GOT3 (cell line): ENCODE results near the gene ASRGL1.

ENCODE experiments used
- DNase-seq: peaks from one replicate; lab custom pipeline; 2025; ENCODE audit warnings: mixed read lengths; lab: John Stamatoyannopoulos, UW

ASRGL1 gene

DNA sequence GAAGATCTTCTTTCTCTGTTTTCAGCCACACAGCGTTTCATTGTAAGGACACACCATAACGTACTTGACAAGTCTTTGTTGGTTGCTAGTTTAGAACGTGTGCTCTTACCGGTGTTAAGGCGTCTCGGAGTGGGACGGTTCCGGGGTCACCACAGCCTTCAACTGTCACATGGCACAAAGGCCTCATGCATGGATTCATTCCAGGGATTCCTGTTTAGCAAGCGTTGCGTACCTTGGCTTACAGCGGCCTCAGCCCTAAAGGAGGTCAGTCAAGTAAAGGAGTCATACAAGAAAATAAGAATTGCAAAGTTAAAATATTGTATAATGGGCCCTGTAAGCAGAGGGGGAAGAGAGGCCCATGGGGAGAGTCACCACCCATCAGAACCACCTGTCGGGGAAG is 79.3 kb downstream of the ASRGL1 start:
- DNase-seq: no peak

DNA sequence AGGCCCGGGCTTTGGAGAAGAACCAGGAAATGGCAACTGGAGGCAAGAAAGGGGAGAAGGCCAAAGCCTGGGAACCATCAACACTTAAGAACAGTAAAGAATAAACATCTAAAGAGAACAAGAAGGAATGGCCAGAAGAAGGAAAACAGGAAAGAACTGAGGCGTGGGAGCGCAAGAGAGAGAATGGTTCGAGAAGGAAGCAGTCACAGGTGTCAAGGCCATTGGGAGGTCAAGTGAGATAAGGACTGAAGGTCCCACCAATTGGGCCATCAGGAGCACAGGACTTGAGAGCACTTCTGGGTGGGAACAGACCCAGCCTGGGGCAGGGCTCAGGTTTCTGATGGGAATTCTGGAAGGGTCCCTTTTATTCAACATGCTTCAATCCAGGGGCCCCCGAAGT is 80.9 kb downstream of the ASRGL1 start:
- DNase-seq: no peak

DNA sequence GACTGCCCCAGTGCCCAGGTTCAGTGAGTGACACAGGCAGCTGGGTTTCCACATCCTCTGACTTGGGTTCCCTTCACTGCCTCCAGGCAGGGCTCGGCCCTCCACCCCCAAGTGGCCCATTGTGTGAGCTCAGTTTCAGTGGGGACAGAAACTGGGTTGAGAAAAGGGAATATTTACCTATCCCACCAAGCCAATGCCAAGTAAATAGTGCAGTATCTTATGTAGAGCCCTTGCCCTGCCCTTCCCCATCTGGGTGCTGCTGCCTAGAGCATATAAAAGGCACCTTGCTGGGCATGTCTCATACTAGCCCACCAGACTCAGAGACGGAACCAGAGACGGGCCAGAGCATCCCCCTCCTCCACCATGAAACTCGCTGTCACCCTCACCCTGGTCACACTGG is 81.5 kb downstream of the ASRGL1 start, which contains the start of gene SCGB1A1:
SCGB1A1 (plus strand) TSS at position 301 of the 400 bp plus-strand sequence; CDS start at position 364, 63 bp downstream.
- no peak for DNase-seq

DNA sequence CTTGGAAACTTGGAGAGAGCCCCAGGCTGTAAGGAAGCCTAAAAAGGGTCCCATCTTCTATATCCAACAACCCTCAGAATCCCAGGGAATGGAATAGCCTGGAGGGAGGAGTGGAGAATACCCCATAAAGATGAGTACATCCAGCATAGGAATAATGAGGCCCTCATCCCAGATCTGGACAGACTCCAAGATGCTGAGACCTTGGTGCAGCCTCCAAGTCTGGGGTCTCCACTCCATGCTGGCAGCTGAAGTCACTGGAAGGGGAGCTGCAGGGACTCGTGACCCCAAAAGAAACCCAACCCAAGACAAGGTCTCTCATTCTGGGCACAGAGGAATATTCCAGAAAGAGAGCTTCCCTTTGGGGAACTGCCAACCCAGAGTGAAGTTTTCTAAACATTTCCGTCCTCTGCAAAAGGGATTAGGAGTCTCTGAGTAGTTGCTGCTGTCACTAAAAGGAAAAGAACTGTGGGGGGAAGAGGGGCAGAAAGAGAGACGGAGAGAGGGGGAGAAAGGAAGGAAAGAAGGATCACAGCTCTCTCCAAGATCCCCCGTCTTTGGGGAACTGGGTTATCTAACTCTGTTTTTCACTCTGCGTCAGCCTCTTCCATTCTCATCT is 82.2 kb downstream of the ASRGL1 start:
- DNase-seq: no peak

DNA sequence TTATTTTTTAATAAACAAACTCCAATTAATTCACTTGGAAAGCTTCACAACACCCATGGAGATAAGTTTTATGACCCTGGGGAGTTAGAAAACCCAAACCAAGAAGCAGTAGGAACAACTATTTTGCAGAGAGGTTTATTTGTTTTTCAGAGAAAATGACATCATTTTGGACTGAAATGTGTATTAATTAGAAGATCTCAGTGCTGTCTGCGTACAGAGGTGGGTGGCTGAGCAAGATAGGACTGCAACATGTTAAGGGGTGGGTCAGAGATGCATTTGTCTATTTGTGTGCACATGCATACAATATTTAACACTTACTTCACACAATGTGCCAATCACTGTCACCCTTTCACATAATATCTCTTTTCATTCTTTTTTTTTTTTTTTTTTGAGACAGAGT is 82.7 kb downstream of the ASRGL1 start:
- no peak for DNase-seq

DNA sequence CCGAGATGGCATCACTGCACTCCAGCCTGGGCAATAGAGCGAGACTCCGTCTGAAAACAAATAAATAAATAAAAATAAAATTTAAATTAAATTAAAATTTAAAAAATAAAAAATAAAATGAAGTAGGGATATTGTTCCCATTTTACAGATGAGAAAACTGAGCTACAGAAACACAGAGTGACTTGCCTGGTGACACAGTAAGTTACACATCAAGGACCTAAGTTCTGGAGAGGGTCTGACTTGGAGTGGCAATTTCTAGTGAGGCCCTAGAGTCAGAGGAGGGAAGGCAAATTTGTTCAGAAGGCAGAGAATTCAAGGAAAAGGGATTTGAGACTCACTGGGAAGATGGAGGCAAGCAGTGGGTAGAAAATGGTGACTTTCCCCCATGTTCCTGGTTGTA is 83.6 kb downstream of the ASRGL1 start:
- no peak for DNase-seq

DNA sequence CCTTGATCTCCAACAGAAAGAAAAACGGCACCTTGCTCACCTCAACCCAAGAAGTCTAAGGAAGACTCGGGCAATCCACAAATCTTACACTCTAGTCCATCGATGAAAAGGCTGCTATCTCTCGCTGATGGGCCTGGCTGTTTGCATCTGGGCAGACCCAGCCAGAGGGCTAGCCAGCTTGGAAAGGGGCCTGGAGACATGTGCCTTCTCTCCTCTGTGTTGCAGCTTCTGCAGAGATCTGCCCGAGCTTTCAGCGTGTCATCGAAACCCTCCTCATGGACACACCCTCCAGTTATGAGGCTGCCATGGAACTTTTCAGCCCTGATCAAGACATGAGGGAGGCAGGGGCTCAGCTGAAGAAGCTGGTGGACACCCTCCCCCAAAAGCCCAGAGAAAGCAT is 84.7 kb downstream of the ASRGL1 start:
- no peak for DNase-seq

DNA sequence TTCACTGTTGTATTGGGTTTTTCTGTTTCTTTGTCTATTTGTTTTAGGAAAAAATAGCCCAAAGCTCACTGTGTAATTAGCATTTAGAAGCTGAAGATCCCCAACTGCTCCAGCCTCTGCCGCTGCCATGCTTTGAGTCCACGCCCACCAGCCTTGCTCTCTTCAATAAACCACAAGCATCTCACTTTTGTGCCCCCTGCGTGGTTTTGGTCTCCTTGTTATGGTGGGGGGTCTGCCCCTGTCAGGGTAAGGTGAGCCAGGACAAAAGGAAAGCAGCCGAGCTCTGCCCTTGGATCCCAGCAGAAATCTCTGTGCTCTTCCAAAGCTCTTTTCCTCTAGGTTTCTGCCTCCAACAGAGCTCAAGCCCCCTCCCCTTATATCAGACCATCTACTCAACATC is 85.8 kb downstream of the ASRGL1 start:
- DNase-seq: no peak

DNA sequence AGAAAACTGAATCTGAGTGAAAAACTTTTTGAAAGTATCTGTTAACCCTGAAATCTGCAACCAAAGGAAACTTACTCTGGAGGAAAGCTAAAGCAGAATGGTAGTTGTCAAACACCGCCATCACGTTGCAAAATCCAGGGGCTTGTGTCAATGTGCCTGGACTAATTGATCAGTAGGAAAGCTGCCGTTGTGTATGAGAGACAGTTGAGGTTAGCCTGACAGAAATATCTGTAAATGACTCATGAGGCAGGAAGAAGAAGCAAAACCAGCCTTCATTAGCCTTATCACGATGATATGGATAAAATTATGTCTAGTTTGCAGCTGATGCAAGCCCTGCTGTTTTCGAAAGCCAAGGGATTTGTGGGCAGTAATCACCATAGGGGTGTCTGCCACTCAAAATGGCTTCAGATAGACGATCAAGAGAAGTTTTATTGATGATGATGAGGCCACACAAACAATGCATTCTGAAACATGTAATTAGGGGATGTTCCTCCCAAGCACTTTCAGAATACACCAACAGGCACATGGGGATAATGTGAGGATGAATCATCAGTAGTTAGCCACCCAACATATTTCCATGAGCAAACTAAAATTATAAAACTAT is 90.5 kb downstream of the ASRGL1 start:
- DNase-seq: no peak

DNA sequence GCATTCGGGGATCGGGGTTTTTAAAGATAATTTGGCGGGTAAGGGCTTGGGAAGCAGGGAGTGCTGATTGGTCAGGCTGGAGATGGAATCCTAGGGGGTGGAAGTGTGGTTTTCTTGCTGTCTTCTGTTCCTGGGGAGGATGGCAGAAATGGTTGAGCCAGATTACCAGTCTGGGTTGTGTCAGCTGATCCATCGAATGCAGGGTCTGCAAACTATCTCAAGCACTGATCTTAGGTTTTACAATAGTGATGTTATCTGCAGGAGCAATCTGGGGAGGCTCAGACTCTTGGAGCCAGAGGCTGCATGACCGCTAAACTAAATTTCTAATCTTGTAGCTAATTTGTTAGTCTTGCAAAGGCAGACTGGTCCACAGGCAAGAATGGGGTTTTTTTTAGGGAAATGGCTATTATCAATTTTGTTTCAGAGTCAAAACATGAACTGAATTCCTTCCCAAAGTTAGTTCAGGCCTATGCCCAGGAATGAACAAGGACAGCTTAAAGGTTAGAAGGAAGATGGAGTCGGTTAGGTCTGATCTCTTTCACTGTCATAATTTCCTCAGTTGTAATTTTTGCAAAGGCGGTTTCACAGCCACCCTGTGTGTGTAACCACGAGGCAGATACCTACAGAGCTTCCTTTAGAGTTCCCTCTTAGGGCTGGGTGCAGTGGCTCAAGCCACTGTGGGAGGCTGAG is 91.8 kb downstream of the ASRGL1 start:
- no peak for DNase-seq

DNA sequence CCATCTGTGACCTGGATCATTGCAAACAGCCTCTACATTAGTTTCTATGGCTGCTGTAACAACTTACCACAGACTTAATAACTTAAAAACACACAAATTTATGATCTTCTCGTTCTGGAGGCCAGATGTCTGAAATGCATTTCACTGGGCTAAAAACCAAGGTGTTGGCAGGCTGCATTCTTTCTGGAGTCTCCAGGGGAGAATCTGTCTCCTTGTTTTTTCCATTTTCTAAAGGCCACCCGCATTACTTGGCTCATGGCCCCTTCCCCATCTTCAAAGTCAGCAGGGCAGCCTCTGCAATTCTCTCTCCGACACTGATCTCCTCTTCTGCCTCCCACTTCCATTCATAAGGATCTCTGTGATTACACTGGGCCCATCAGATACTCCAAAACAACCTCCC is 93.2 kb downstream of the ASRGL1 start:
- no peak for DNase-seq

DNA sequence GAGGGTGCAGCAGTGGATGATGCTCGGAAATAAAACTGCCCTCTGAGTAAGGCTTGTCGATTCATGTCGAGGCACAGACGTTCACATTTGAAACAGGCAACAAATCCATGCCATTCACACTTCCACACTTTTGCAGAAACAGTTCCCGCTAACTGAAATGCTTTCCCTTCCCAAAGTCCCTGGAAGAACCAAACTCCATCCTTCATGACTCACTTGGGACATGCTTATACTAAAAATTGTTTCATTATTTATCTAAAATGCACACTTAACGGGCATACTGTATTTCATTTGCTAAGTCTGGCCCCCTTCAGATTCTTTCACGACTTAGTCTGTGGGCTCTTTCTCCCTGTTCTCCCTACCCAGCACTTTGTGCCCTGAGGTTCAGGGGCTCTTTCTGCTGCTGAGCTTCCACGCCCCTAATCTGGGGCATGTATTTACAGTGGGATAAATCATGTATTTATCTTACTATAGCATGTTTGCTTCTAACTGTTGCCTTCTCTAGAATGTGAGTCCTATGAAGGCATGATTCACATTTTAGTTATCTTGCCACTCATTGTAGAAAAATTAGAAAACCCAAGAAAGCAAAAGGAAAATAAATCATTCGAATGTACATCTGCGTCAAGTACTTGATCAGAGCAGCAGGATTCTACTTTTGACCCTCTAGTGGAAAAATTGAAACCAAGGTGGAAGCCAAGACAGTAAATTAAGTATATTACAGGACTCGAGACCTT is 94.1 kb downstream of the ASRGL1 start:
- DNase-seq: no peak

DNA sequence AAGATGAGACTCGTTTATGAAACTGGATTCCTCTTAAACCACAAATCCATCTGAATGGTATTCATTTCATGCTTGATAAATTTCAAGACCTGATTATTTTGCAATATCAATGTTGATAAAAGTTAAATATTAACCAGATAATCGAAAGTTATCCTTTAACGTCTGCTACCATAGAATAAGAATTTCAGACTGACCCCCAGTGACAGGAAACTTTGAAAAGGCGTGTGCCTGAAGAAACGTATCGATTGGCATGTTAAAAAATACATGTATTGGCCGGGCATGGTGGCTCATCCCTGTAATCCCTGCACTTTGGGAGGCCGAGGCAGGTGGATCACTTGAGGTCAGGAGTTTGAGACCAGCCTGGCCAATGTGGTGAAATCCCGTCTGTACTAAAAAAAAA is 95.4 kb downstream of the ASRGL1 start:
- no peak for DNase-seq

DNA sequence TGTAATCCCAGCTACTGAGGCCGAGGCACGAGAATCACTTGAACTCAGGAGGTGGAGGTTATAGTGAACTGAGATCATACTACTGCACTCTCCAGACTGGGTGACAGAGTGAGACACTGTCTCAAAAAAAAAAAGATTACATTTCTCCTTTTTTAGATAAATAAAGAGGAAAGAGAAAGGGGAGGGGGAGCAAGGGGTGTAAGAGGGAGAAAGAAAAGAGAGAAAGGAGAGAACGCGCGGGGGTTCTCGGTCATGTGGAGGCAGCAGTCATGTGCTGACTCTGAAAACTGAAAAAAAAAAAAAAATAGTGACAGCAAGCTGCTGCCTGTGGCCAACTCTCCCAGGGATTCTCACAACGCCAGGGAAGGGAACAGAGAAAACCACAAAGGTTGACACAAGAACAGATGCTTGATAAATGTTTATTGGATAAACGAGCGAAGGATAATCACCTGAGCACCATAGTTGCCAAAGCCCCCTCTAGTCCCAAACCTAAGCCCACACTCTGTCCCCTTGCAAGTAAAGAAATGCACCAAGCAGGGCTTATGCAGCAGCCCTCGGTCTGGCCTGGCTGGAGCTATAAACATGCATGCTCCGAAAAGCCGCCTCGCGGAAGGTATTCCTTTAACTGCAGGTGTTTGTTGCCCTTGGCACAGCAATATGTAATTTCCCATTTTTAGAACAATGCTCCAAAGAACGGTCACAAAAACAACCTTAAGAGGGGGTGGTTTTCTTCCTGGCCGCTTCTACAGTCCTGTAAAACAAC is 96.1 kb downstream of the ASRGL1 start:
- no peak for DNase-seq

DNA sequence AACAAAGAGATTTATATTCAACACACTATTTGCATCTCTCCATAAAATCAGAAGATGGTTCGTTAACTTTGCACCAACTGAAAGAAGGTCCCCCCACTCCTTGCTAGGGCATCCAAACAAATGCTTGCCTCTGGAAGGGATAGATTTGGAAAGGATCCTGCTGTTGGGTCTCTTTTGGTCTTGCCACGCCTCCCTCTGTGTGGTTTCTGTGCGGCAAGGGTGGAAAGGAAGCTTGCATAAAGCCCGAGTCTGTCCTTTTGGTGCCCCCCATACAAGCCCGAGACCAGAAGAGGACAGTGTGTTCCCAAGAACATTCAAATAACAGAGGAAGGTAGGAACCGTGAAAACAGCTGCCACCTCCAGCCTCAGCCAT is 96.6 kb downstream of the ASRGL1 start:
- no peak for DNase-seq

DNA sequence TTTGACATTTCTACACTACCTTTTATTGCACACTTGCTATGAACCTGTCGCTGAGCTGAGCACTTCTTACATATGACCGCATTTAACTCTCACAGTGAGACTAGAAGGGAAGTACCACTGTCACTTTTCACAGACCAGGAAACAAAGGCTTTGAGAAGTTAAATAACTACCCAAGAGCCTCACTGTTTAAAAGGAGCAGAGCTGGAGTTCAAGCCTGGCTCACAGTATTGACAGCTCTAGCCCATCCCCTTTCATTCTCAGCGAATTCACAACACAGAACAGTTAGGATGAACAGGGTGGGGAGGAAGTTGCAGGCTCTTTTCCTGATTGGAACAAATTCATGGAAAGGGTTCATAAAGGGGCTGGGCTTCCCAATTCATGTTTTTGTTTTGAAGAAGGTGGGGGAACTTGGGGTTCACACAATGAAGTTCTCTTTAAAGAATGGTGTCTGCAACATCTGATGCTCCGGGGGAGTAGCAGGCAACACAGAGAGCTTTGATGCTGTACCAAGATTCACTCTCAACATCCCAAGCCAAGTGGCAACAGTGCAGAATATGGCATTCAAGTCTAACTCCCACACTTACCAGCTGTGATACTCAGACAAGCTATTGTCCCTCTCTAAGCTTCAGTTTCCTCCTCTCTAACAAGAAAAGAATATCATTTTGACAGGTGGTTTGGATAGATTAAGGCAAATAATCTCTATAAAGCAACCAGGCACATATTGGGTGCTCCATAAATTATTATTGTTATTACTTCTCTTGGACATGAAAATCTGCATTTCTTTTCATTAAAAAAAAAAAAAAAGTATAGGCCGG is 98.8 kb downstream of the ASRGL1 start:
- DNase-seq: no peak

DNA sequence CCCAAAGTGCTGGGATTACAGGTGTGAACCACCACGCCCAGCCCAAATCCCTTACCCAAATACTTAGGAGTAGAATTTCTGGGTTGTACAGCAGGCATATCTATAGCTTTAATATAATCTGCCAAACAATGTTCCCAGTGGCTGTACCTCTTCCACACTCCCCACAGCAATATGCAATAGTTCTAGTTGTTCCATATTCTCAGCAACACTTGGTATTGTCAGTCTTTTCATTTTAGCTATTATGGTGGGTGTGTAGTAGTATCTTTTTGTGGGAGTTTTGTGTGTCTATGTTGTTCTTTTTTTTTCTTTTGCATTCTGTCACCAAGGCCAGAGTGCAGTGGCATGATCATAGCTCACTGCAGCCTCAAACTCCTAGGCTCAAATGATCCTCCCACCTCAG is 100.4 kb downstream of the ASRGL1 start:
- no peak for DNase-seq

DNA sequence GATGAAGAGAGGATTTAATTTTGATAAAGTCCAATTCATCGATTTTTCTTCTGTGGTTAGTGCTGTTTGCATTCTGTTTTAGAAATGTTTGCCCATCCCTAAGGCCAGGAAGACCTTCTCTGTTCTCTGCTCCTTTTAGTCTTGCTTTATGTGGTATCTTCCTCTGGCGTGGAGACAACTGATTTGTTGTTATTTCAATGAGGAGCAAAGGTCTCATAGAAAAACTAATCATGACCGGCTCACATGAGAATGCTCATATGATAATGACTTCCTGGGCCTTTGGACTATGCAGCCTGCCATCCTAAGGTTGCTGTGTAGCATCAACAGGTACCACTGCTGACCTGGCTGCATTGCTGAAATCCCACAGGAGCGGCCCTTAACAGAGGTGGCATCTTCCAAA is 101.4 kb downstream of the ASRGL1 start:
- no peak for DNase-seq

DNA sequence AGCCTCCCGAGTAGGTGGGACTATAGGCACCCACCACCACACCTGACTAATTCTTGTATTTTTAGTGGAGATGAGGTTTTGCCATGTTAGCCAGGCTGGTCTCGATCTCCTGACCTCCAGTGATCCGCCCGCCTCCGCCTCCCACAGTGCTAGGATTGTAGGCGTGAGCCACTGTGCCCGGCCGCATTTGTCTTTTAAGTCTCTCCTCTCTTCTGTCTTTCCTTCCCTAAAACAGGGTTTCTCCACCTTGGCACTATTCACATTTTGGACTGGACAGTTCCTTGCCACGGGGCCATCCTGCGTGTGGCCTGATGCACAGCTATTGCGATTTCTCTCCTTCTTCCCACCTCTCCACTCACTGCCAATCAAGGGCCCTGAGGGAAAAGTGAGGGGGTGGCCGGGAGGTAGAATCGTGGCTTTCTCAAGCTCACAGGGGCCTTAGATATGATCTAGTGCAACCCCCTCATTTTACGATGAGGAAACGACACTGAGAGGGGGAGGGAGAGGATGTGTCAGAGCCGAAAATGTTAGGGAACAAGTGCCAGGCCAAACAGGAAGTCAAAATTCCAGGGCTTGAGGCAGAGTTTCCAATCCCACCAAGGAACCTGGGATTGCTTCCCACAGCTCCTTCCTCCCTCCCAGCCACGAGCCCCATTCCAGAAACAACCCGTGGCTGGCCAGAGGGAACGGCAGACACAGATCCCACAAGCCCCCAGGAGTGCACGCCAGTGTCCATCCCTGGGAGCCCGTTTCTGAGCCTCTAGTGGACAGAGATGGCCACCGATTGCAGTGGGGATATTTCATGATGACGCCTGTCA is 102.7 kb downstream of the ASRGL1 start:
- DNase-seq: no peak
